HUES64 (cell line): Measurements from ENCODE around the gene SLC4A11.
"Not testable (repeated sequence)": the region's sequence is repeated elsewhere in the genome, so short reads cannot be mapped to it uniquely, and the experiment has no call there.

ENCODE experiments used
- H3K27ac ChIP-seq: 2 replicates; pipeline ENCODE4 v1.7.0; 2013; ENCODE audit warnings: low read depth, low read length, inconsistent platforms
- H3K27me3 ChIP-seq: 2 replicates; pipeline ENCODE4 v1.6.1; 2013; ENCODE audit warnings: mild to moderate bottlenecking, low read length; ENCODE audit not compliant: insufficient read depth
- H3K36me3 ChIP-seq: 2 replicates; pipeline ENCODE4 v1.6.1; 2013; ENCODE audit warnings: mild to moderate bottlenecking, low read length; ENCODE audit not compliant: insufficient read depth
- H3K4me1 ChIP-seq: 2 replicates; pipeline ENCODE4 v1.6.1; 2013; ENCODE audit warnings: mild to moderate bottlenecking, low read length, moderate library complexity; ENCODE audit not compliant: insufficient read depth
- H3K4me3 ChIP-seq: 2 replicates; pipeline ENCODE4 v1.5.1; 2013; ENCODE audit warnings: mild to moderate bottlenecking, low read length, moderate library complexity
- H3K9ac ChIP-seq: 2 replicates; pipeline ENCODE4 v1.6.1; 2013; ENCODE audit warnings: mild to moderate bottlenecking, low read depth, low read length
- H3K9me3 ChIP-seq: 2 replicates; pipeline ENCODE4 v1.6.1; 2013; ENCODE audit warnings: low read depth, low read length; ENCODE audit not compliant: insufficient read depth
- WGBS: fragments of 150-250, 120-280 bp; methylation state at CpG from one replicate; pipeline ENCODE4 v1.1.7; 2013; ENCODE audit warnings: missing lambda C conversion rate; 5-methylcytosine and 5-hydroxymethylcytosine counted together

Gene SLC4A11

DNA sequence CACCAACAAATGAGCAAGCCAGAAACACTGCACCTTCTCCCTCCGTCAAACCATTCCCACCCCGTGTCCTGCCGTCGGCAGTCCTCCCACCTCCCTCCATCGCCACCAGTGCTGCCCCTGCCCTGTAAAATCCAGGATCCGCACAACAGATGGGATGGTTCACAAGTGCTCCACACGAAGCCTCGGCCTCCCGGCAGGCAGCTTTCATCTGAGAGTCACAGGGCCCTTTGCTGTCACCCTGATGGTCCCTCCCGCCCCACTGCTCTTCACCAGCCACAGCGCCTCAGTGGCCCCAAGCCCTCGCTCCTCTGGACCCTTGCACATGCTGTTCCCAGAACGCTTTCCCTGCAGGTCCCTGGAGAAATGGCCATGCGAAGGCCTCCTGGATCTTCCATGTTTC lies 12.1 kb downstream of the SLC4A11 start:
- no peaks in the 10 kb centered on the region for H3K27me3 ChIP-seq
- peaks cover 33% of the 10 kb centered on the region for H3K36me3 ChIP-seq
- H3K4me3 ChIP-seq, result no peak overlapping the region
- no peaks in the 10 kb centered on the region for H3K9me3 ChIP-seq
- WGBS, result 96% methylated on average over 14 of the region's 14 CpGs
- no peak overlapping the region for H3K9ac ChIP-seq
- no peak overlapping the region for H3K27ac ChIP-seq
- H3K4me1 ChIP-seq, result no peaks in the 10 kb centered on the region

DNA sequence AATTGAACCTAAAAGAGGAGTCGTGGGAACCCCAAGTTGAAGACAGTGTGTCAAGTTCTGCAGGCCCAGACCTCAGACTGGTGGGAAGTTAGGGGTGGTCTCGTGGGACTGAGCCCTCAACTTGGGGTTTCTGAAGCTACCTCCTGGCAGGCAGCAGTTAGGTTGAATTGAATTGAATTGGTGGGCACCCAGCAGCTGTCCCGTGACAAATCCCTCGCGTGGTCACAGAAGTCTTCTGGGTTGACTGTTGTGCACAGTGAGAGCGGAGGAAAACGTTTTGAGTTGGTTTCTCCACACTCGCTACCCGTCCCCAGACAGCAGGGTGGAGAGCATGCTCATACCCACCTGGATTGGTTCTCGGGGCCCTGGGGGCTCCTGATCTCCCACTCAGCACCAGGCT lies 12.9 kb downstream of the SLC4A11 start:
- H3K36me3 ChIP-seq, result peaks cover 40% of the 10 kb centered on the region
- H3K27ac ChIP-seq, result no peak overlapping the region
- 90% methylated on average over 10 of the region's 10 CpGs for WGBS

DNA sequence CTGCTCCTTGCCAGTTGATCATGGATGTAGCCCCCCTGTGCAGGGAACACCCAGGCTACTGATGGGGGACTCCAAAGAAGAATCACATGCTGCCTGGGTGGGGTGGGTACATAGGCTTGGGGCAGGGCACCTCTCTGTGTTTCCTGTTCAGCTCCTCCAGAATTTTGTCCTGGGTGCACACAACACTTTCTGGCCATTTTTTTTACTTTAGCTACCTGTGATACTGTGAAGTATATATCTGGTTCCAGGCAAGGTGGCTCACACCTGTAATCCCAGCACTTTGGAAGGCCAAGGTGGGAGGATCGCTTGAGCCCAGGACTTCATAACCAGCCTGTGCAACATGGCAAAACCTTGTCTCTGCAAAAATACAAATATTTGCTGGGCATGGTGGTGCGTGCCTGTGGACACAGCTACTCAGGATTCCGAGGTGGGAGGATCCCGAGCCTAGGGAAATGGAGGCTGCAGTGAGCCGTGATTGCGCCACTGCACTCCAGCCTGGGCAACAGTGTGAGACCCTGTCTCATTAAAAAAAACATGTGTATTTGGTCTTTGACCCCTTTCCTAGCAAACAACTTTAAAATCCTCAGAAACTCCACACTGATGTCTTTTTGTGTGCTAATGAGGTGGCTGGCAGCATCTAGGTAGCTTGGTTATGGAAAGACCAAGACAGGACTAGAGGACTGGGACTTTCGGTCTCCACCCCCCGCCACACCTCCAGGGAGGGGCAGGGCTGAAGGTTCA lies 14.1 kb downstream of the SLC4A11 start:
- 90% methylated on average over 8 of the region's 8 CpGs for WGBS
- Histone ChIP-seq H3K27me3 (no peaks in the 10 kb centered on the region), H3K9me3 (no peaks in the 10 kb centered on the region), H3K27ac (no peak overlapping the region), H3K4me1 (no peaks in the 10 kb centered on the region), H3K4me3 (no peak overlapping the region), H3K36me3 (peaks cover 48% of the 10 kb centered on the region), H3K9ac (no peak overlapping the region; the same call in 1 of the 2 replicates)

More for the DNA sequence above, 12.9 kb downstream of the SLC4A11 start:
- Histone ChIP-seq H3K9me3 (no peaks in the 10 kb centered on the region), H3K4me1 (no peaks in the 10 kb centered on the region), H3K27me3 (no peaks in the 10 kb centered on the region), H3K9ac (no peak overlapping the region), H3K4me3 (no peak overlapping the region)

DNA sequence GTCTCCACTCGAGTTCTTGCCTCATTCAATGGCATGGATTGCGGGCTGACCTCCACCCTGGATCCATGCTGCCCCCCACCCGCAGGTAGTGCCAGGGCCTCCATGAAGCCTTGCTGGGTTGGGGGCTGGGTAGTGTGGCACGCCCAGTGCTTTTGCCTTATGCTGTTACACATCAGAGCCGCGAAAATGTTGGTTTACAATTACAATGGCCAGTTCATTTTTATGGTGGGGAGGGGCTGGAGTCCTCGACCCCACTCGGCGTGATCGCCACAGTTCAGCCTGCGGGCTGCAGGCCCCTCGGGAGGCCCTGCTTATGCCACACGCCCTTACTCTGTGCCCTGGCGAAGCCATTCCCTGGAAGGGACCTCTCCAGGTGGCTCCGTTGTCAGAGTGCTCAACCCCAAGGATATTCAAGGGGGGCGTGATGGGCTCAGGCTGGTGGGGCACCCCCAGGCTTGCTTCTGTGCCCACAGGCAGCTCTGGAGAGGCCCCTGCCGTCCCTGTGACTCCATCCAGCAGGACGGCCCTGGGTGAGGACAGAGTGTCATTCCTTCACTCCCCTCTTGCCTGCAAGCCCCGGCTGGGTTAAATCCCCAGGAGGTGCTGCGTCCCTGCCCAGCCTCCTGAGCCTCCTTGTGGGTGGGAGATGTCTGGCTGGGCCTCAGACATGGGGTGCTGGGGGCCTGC lies 14.9 kb downstream of the SLC4A11 start:
- H3K4me1 ChIP-seq, result no peaks in the 10 kb centered on the region
- no peaks in the 10 kb centered on the region for H3K27me3 ChIP-seq
- no peak overlapping the region for H3K27ac ChIP-seq
- no peaks in the 10 kb centered on the region for H3K9me3 ChIP-seq
- peaks cover 52% of the 10 kb centered on the region for H3K36me3 ChIP-seq
- 91% methylated on average over 20 of the region's 20 CpGs for WGBS
- H3K9ac ChIP-seq, result no peak overlapping the region; the same call in 1 of the 2 replicates
- no peak overlapping the region for H3K4me3 ChIP-seq

DNA sequence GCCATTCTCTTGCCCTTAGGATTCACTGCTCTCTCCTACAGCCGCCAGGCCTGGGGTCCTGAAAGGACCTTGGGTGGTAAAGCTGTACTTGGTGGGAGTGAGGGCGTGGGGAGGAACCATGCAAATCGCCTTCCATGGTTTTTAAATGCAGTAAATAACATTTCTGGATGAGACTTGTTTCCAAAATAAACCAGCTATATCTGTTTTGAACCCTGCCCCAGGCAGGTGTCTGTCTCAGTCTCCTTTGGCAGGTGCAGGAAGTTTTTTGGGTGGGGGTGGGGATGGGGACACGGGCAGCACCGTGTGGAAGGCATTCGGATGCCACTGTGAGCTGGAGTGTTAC lies 15.4 kb downstream of the SLC4A11 start:
- no peak overlapping the region for H3K9ac ChIP-seq
- H3K4me3 ChIP-seq, result no peak overlapping the region
- peaks cover 56% of the 10 kb centered on the region for H3K36me3 ChIP-seq
- H3K4me1 ChIP-seq, result no peaks in the 10 kb centered on the region
- WGBS, result 93% methylated on average over 6 of the region's 6 CpGs
- no peaks in the 10 kb centered on the region for H3K27me3 ChIP-seq
- H3K9me3 ChIP-seq, result no peaks in the 10 kb centered on the region
- no peak overlapping the region for H3K27ac ChIP-seq

DNA sequence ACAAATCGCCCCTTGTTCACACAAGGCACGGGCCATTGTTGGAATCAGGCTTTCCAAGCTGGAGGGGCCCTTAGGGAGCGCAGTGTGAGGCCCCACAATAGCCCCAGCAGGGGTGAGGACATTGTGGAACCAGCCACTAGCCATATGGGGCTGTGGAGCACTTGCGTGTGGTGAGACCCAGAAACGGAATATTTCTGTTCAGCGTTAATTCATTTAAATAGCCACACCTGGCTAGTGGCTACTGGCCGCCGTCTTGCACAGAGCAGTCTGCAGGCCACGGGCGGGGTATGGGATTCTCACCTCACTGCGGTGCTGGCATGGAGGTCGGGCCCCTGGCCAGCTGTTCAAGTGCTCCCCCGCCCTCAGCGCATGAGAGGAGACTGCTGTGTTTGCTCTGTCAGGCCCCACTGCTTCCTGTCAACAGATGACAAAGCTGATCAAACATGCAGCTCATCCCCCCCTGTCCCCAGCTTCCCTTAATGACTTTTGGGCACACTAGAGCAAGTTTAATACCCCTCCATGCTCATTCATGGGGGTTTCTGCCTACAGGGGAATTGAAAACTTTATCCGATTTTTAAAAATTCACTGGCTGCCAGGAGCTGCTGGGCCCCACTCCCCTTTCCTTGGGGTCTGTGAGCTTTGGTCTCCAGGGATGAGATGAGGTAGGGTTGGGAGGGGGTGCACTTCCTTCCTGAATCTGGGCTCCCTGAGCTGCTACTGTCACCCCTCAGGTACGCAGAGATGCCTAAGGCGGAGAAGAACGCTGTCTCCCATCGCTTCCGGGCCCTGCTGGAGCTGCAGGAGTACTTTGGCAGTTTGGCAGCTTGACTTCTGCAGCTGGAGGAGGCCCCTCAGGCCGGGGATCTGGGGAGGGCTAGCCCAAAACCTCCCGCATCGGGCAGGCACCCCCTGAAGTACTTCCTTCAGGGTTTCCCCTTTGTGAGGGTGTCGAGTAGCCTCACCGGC lies 16.1 kb downstream of the SLC4A11 start:
- Histone ChIP-seq H3K4me1 (0 out of 2 replicates have a peak, but pooled peaks cover 3% of the 10 kb centered on the region), H3K4me3 (no peak overlapping the region), H3K27ac (no peak overlapping the region), H3K9me3 (no peaks in the 10 kb centered on the region), H3K27me3 (no peaks in the 10 kb centered on the region), H3K9ac (no peak overlapping the region), H3K36me3 (peaks cover 56% of the 10 kb centered on the region)
- WGBS, result 89% methylated on average over 25 of the region's 25 CpGs

DNA sequence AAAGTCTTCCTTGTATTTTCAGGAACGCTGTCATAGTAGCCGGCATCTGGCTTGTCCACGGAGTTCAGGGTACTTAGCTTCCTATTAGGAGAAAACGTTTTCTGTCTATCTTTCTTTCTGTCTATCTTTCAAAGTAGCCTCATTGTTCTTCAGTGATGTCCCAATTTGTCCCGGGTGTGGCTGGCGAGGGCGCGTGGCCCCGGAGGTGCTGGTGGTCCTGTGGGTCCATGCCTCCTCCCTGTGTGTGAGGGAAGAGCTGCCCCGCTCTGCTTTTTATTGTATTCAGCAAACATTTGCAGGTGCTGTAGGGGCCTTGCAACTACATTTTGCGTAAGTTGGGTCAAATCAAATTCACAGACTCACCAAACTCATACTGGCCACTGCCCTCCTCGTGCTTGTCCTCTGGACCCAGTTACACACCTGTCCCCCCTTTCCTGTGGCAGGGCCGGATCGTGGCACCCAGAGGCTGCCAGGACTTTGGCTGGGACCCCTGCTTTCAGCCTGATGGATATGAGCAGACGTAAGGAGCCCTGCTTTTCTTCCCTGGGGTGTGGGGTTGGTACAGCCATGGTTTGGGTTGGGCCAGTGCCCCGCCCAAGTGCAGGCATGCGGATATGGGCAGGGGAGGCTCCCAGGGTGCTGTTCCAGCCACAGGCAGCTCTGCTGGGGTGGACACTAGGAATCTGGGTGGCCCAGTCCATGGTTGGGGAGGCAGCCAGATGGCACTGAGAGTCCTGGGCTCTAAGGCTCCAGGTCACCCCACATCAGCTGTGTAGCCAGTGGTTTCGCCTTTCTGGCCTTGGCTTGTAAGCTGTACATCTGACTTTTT lies 17.4 kb downstream of the SLC4A11 start:
- Histone ChIP-seq H3K27me3 (no peaks in the 10 kb centered on the region), H3K27ac (no peak overlapping the region), H3K4me1 (0 out of 2 replicates have a peak, but pooled peaks cover 3% of the 10 kb centered on the region), H3K9me3 (no peaks in the 10 kb centered on the region), H3K9ac (no peak overlapping the region), H3K36me3 (peaks cover 60% of the 10 kb centered on the region), H3K4me3 (no peak overlapping the region)
- 95% methylated on average over 18 of the region's 18 CpGs for WGBS

DNA sequence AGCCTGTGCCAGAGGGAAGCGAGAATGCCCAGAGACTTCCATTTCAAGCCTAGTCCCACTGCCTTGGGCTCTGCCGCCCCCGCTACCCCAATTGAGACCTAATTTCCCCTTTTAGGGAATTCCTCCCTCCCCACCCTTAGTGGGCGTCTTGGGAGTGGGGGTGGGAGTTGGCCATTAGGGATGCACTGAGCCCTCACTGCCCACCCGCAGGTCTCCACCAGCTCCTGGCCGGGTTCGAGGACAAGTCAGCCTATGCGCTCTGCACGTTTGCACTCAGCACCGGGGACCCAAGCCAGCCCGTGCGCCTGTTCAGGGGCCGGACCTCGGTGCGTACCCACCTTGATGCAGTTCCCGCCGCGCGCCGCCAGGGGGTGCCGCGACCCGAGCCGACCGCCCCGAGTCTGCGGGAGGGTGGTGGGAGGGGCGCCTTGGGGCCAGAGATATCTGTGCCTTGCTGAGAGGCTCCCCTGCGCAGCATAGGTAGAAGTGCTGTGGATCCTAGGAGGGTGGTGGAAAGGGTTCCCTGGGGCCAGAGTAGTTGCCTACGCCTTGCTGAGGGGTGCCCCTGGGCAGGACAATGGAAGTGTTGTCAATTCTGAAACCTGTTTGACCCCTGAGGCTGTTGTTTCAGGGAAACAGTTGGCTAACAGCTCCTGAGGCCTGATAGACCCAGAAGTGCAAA lies 20.5 kb downstream of the SLC4A11 start:
- H3K4me3 ChIP-seq, result no peak overlapping the region
- H3K9me3 ChIP-seq, result no peaks in the 10 kb centered on the region
- 0 out of 2 replicates have a peak, but pooled peaks cover 3% of the 10 kb centered on the region for H3K4me1 ChIP-seq
- no peaks in the 10 kb centered on the region for H3K27me3 ChIP-seq
- H3K9ac ChIP-seq, result no peak overlapping the region
- H3K36me3 ChIP-seq, result peaks cover 77% of the 10 kb centered on the region
- WGBS, result 26% methylated on average over 29 of the region's 30 CpGs
- H3K27ac ChIP-seq, result no peak overlapping the region

DNA sequence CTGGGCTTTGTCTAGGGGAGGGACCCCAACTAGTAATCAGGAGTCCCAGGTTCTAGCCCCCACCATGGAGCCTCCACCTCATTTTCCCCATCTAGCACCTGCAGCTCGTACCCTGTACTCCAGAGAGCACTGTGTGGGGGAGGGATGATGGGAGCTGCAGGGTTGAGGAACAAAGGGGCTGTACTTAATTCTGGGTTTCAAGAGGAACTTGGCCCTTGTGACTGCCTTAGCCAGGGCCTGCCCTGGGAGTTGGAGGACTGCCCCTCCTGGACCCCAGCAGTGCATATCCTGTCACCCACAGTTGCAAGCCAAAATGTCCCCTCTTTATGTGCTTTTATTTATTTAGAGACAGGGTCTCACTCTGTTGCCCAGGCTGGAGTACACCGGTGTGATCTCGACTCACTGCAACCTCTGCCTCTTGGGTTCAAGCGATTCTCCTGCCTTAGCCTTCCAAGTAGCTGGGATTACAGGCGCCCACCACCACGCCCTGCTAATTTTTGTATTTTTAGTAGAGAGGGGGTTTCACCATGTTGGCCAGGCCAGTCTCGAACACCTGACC lies 23.6 kb downstream of the SLC4A11 start:
- not testable (repeated sequence) for H3K27me3 ChIP-seq, H3K9me3 ChIP-seq, H3K4me1 ChIP-seq, H3K9ac ChIP-seq, H3K27ac ChIP-seq, H3K4me3 ChIP-seq
- 94% methylated on average over 7 of the region's 7 CpGs for WGBS
- H3K36me3 ChIP-seq, result peaks cover 53% of the 10 kb centered on the region

DNA sequence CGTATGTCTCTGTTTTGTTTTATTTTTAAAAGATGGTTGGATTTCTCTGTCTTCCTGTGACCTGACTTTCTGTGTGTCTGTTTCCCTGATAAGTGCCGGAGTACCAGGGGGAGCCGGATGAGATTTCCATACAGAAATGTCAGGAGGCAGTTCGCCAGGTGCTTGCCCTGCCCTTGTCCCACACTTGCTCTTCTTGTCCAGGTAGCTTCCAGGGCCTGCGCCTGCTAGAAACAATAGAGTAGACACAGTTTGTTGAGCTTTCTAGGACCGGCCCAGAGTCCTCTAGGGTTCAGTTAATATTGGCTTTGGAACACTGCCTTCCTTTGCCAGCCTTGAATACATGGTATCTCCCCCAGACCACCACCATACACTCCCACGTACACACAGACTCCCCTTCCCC lies 25.8 kb downstream of the SLC4A11 start:
- H3K4me1 ChIP-seq, result peaks cover 5% of the 10 kb centered on the region; the same call in 1 of the 2 replicates
- no peak overlapping the region for H3K27ac ChIP-seq
- H3K27me3 ChIP-seq, result no peaks in the 10 kb centered on the region
- no peak overlapping the region for H3K9ac ChIP-seq
- peaks cover 39% of the 10 kb centered on the region for H3K36me3 ChIP-seq
- no peaks in the 10 kb centered on the region for H3K9me3 ChIP-seq
- no peak overlapping the region for H3K4me3 ChIP-seq
- 97% methylated on average over 7 of the region's 7 CpGs for WGBS
